ENCODE measurements around the gene COLQ.

COLQ gene

DNA sequence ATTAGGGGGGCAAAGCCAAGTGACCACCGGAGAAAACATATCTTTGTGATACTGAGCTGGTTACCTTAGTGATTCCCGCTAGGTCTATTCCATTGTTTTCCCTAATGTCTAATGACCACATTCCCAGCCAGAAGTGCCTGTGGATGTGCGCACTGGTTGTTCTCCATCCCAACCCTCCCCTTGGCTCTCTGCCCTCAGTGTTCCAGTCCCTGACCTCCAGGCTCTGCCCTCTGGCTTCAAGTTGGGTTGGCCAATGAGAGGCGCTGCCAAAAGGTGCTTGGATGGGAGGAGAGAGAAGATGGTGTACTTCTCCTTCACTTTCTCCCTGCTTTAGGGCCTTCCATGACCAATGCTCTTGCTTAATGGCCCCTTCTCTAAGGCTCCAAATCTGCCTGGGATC lies 2.4 kb downstream of the COLQ start:
- DNase-seq, result no peak

DNA sequence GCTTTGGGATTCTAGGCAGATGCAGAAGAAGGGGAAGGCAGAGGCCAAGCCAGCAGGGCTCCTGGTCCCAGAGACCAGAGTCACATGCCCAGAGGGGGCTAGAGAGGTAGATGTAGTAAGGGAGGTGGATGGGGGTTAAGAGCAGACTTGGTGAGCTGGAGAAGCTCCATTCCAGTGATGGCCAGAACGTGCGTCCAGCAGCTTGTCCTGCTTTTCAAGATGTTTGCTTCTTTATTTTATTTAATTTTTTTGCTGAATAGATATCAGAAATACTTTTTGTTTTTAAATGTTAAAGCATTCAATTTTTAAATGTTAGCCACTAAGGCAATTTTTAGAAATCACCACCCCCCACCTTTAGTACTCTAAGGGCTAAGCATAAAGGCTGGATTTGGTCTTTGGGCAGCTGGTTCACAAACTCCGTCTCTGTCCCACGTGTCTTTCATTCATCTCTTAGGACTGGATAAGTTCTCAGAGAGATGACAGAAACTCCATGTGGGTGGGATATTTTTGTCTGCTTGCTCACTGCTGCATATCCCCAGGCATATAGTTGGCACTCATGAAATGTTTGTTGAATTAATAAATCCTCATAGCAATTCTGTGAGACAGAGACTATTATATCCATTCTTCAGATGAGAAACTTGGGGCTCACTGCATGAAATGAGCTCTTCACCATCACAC lies 6.7 kb downstream of the COLQ start:
- DNase-seq, result peak; percentile 13

DNA sequence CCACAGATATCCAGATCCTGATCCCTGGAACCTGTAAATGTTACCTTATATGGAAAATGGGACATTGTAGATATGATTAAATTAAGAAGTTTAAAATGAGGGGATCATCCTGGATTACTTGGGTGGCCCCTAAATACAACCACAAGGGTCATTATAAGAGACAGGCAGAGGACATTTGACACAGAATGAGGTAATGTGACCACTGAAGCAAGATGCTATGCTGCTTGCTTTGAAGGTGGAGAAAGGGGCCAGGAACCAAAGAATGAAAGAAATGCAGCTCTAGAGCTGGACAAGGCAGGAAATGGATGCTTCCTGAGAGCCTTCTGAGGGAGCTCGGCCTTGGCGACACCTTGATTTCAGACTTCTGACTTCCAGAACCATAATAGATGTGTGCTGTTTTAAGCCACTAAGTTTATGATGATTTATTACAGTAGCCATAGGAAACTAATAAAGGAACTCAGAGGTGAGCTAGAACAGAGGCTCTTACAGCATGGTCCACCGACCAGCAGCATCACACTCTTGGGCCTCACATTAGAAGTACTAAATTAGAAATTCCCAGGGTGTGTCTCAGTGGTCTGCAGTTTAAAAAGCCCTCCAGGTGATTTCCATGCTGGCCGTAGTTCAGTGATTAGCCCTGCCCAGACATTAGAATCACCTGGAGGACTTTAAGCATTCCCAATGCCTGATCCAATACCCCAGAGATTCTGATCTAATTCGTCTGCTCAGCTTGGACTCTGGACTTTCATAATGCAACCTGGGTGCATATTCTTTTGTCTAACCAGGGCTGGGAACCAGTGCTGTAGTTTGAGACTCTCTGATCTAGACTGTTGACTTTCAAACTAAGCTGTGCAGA lies 7.5 kb downstream of the COLQ start:
- no peak for DNase-seq

DNA sequence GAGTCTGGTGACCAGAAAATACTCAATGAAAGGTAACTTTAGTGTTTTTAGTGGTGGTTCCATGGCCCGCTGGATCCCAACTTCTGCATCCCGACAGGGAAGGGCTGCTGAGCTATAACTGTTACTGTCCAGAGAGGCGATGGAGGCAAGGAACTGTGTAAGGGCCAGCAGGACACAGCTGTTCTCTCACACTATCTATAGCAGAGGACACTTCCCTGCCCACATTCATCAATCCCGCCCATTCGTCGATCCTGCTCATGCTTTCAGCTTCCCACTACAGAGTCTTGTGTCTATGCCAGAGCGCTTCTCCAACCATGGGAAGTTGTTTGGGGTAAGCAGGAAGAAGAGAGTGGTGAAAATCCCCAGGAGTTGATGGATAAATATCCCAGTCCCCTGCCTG lies 8.4 kb downstream of the COLQ start:
- no peak for DNase-seq

DNA sequence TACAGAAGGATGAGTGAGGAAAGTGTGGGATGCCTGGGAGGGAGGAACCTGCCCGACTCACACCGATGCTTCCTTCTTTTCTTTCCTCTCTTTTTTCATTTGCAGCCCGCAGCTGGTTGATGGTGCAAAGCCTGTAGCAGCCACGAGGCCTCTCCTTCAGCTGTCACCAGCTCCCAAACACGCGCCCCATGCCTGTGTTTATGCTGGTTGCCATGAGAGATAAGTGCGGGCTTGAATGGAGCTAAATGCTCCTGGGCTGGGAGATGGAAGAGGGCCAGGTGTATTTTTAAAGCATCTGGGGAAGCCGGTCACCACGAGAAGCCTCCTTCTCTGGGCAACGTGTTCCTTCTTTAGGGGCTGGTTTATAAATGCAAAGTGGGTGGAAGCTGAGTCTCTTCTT lies 9.3 kb downstream of the COLQ start:
- no peak for DNase-seq

DNA sequence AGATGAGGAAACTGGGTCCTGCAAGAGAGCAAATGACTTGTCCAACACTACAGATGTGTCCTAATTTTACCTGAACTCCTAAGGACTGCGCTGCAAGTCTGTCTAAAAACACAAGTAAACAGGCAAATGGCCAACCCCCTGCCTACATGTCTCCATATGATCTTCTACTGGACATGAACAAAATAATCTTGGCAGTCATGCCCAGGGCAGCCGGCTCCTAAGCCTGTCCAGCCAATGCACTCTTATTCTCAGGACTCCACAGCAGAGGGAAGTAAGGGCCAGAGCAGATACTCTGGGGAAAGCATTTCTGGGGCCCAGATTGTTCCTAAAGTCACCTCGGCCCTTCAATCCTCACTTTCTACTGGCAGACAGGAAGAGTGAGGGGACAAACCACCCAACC lies 10.3 kb downstream of the COLQ start:
- no peak for DNase-seq

DNA sequence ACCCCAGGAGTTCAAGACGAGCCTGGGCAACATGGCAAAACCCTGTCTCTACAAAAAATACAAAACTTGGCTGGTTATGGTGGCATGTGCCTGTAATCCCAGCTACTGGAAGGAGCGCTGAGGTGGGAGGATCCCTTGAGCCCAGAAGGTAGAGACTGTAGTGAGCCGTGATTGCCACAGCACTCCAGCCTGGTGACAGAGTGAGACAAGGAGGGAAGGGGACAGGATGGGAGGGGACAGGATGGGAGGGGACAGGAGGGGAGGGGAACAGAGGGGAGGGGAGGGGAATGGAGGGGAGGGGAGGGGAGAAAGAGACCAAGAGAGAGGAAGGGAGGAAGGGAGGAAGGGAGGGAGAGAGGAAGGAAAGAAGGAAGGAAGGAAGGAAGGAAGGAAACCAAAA lies 11.0 kb downstream of the COLQ start:
- DNase-seq, result no peak

DNA sequence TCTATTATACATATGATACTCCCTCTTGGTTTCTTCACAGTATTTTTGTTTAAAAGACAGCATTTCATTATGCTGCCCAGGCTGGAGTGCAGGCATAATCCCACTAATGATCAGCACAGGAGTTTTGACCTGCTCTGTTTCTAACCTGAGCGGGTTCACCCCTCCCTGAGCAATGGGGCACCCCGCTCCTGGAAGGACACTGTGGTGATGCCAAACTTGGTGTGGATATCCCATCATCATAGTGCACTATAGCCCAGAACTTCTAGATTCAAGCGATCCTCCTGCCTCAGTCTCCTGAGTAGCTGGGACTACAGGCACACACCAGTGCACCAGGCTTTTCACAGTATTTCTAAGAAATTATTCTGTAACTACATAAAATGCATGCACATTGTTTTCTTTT lies 14.9 kb downstream of the COLQ start:
- DNase-seq, result no peak

DNA sequence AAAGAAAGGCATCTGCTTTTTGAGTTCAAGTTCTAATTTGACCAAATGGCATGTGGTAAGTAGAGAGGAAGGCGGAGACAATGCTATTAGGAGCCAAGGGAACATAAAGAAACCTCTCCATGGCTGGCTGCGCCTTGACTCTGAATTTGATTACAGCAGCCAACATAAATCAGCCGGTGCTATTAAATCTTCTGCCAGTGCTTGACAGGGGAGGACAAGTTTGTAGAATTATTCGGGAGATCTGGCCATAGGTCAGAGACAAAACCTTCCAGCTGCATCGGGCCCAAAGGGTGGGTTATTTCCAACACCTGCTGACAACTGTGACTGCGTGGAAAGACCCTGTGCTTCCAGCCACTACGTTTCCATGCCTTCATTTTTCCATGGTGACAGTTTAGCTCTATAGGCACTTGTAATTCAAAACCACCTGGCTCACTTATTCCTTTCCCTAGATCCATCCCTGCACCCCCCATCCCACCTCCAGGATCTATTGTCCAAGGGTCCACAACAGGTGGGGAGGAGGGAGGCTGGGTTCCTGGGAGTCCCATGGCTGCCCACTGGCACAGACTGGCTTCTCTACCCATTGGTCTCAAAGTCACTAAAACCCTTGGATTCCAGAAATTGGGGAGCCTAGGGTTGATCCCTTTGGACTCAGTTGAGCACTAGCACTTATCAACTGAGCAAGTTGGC lies 15.9 kb downstream of the COLQ start:
- no peak for DNase-seq

DNA sequence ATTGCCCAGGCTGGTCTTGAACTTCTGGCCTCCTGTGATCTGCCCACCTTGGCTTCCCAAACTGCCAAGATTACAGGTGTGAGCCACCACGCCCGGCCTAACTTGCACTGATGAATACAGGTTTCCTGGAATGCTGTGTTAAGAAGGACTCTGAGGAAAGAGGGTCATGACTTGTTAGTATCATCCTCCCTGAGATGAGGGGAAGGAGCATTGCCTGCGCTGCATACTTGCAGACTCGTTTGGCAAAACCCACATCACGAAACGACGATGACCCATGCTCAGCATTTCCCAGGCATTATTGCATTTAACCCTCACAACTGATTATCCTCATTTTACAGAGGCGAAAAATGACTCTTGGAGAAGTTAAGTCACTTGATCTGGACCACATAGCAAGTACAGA lies 18.9 kb downstream of the COLQ start:
- no peak for DNase-seq

DNA sequence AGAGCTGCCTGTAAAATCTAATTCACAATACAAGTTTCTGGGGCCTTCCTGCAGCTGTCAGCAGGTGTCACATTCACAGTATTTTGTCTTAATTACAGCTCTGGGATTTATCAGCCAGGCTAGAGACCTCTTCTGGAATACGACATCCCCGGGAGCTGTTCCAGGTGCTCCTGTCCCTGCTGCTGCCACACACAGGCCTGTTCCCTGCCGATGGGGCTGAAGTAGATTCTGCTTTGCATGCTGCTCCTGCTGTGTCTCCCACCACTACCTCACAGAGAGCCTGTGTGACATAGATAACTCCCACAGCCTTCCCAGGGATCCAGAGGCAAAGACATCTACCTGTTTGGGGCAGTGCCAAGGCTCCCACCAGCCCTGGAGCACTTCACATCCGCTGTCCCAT lies 20.4 kb downstream of the COLQ start:
- no peak for DNase-seq

DNA sequence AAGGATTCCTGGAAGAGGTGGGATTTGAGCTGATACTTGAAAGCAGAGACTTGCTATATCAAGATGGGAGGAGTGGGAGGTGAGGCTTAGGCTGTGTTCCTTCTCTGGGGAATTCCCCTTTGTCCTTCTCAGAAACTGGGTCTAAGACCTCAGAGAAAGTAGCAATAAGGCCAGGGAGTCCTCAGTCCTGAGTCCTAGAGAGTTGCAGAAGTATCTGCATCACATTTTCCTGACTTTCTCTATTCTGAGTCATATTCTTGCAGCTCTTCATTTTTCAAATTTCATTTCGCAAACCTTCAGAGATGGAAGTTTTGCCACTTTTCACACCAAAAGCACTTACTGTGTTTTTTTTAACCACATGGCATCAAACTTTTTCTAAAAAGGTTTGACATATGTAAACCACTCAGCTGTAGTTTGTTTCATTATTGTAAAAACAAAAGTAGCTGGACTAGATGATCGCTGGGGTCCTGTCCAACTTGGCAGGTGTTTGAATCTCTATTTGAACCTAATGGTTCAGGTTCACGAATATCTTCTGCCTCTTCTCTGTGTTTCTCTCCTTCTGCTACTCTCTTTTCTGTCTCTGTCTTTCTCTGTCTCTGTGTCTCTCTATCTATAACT lies 21.3 kb downstream of the COLQ start:
- no peak for DNase-seq

DNA sequence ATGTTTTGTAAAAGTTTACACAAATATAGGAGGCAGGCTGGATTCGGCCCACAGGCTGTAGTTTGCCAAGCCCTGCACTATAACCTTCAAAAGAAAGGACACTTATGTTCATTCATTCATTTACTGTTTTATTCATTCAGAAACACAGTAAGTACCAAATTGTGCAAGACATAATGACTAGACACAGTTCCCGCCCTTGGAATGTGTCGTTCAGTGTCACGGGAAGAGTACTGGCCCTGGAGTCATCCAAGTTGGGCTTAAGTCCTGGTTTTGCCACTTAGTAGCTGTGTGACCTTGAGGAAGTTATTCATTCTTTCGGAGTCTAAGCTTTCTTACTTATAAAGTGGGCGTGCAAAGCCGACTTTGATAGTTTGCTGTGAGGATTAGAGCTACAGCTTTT lies 22.0 kb downstream of the COLQ start:
- DNase-seq, result peak; percentile 17

DNA sequence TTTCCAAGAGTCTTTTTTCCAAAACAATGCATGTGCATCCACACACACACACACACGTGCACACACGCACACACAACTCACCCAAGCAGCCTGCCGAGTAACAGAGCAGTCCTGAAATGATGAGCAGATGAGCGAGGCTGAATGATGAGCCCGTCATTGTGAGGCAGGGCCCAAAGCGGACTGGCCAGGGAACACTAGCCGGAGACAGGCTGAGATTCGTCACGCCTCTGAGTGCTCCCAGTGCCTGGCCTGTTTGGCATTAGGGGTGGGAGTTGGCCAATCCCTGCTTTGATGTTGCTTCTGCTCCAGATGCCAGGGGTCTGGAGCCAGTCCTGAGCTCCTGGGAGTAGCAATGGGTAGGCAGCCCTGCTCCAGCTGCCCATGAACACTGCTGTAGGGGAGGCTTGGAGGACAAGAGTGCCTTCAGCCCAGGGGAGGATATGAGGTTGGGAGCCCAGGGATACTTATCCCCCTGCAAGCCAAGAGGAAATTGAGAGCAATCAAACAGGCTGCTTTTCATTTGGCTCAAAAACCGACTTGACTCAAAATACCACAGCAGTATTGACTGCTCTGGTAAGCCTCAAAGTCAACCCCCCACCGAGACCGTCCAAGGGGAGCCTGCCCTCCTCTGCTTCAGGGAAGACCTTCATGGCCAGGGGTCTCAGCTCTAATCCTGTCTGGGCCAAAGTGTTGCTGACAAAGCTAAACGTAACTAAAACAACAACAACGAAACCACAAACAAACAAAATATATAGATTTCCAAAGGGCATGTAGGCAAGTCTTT lies 22.9 kb downstream of the COLQ start:
- DNase-seq, result no peak

DNA sequence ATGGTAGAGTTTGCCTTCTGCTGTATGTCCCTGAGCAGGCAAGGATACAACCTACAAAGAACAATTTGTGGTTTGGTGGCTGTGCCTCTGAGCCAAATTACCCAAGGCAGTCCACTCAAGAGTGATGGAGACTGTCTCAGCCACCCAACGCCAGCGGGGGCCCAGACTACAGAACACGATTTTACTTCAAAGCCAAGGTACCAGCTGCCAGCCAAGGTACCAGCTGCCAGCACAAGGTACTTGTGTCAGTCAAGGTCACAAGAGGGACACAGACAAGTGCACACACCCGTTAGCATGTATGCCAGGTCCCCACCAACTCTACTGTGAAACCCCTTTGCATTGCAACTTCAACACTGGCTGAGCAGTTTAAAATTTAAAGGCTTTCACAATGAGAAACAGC lies 23.5 kb downstream of the COLQ start:
- DNase-seq, result no peak

DNA sequence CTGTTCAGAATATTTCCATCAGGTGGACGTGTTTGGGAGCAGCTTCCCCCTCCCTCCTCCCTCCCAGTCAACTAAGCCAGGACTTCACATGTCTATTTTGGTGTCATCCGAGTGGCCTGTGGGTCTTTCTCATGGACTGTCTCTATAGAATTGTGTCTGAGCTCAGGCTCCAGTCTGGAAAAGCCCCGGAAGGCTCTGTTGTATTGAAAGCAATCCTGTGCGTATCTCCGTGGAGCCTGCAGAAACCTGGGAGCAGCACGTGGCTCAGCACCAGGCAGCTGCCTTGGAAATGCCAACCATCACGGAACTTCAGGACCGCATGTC lies 25.2 kb downstream of the COLQ start:
- no peak for DNase-seq

DNA sequence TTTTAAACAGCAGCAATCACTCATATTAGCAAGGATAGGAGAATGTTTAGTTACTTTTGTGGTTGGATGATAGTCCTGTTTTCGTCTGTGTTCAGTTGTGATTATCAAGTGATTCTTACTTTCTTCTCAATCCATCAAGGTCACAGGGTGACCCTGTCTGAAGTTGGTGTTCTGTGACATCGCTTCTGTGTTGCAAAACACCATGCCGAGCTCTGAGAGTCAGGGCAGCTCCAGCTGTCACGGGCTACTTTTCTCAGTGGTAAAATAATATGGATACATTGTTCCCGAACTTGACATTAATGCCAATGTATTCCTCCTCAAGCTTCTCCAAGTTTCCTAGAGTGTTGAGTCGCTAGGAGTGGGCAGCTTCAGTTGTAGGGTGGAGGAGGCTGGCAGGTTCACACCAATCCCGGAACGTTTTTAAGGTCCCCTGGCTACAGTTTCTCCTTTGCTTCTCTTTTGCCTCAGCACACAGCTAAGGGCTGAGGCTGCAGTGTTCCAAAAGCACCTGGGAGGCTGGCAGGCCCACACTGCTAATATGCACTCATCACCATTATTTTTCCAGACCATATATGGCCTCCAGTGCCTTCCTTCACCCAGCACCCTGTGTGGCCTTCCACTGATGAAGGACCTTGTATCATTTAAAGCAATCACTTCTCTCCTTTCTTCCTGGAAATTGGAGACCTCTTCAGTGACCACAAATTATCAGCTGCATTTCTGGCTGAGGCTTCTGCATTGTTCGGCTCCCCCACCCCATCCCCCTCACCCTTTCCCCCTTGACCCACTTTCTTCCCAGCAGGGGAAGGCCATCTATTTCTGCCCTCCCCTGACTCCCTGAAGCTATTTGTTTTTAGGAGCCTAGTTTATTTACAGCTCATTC lies 25.8 kb downstream of the COLQ start:
- no peak for DNase-seq

DNA sequence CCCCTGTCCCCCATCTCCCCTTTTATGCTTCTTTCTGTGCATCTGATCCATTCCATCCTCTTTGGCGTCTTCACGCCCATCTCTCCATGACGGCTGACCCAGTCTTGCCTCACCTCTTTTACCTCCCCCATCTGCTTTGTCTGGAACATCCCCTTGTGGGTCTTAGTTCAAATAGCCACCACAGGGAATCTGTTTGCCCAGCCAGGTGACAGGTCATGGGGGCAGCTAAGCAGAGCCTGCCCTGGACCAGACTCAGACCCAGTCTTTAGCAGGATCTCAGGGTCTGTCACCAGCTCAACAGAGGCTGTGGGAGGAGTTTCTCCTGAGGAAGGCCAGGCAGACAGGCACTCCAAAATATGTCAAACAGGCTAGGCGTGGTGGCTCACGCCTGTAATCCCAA lies 28.1 kb downstream of the COLQ start:
- DNase-seq, result no peak

DNA sequence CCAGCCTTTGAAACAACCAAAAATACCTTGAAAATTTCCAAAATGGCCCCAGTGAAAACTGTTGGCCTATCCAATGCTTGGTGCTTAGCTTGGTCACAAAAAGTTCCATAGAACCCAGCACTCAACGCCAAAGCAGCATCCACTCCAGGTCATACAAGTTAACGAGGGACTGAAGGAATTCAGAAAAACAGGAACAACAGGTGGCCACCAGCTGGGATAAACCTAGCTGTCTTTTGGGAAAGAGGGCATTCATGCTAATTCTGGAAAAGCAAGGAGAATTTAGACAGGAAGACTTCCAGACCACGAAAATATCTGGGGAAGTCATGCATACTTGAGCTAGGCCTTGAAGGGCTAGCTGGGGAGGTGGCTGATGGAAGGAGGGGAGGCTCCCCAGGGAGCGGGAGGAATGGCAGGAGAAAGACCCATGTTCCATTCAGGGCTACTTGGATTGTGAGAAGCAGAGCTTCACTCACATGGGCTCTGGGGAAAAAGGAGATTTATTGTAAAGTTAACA lies 28.6 kb downstream of the COLQ start:
- no peak for DNase-seq

DNA sequence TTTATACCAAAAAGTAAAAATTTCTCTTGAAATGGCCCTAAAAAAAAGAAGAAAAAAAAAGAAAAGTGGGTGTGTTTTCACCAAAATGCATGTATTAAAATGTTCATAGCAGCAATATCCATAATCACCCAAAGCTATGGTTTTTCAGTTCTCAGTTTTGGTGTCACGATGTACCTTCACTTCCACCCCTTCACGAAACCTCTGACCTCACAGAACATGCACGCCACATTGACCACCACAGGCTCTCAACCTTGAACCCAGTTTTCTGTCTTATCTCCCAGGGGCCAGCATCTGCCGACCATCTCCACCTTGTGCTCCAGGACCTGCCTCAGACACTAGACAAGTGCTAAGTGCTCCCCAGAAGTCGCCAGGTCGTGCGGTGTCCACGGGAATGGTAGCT lies 30.4 kb downstream of the COLQ start:
- DNase-seq, result no peak

DNA sequence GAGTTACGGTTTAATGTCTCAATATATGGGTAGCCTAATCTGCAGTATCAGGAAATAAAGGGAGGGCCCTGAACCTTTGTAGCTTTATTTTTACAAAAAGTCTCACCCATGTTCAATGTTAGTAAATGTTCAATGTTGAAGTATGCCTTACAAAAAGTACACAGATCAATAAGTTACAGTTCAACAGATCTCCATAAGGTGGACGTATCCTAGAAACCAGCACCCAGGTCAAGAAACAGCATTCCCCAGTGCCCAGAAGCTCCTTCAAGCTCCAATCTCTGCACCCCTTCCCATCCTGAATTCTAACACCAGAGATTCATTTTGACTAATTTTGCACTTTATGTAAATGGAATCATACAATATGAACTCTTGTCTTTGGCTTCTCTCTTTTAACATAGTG lies 31.3 kb downstream of the COLQ start:
- no peak for DNase-seq

DNA sequence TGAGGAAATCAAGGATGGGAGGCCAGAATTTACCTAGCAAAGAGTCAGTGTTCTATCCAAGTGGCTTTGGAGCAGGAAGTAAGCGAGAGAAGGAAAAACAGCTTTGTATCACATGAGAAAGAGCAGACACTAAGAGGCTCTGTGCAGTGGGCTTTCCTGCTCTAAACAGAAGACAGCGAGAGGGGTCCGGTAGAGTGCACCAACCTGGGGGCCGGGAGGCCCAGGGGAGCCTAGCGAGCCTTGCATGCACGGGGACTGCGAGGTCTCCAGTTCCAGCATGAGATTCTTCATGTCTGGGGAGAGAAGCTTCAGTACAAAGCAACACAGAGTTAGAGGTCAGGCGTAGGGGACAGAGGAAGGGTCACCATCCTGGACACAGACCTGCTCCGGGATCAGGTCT lies 33.5 kb downstream of the COLQ start:
- no peak for DNase-seq

Measured in EL (cell line).